GM06990 (cell line): ENCODE measurements around the gene RIPK4.

ENCODE experiments used
- DNase-seq: peaks from one replicate; pipeline ENCODE4 v3.0.0-alpha.2; 2011; ENCODE audit not compliant: insufficient read length; ENCODE audit errors: extremely low read depth
- H3K27me3 ChIP-seq: replicated peaks from 2 replicates; pipeline ENCODE4 v1.6.0; 2011; ENCODE audit warnings: low read length; ENCODE audit not compliant: control insufficient read depth, insufficient read depth
- H3K36me3 ChIP-seq: 2 replicates; pipeline ENCODE4 v1.5.1; 2011; ENCODE audit warnings: low read length; ENCODE audit not compliant: control insufficient read depth, insufficient read depth
- H3K4me3 ChIP-seq: replicated peaks from 2 replicates; pipeline ENCODE4 v1.5.1; 2011; ENCODE audit warnings: low read depth, mild to moderate bottlenecking, control low read depth, low read length
- CTCF ChIP-seq: IDR thresholded peaks from 2 replicates; pipeline ENCODE4 v1.5.1; 2011; ENCODE audit warnings: low read length, control low read depth, mild to moderate bottlenecking, inconsistent platforms; ENCODE audit not compliant: insufficient read depth, poor library complexity, severe bottlenecking

The RIPK4 gene

GRCh38 chr21:41776778-41777177 lies 9.9 kb upstream of the RIPK4 start:
- Histone ChIP-seq H3K27me3 (no peaks in the 10 kb centered on the region; the same call in none of the 2 replicates), H3K36me3 (no peaks in the 10 kb centered on the region), H3K4me3 (no peak overlapping the region)
- no peak for TF ChIP-seq CTCF
- no peak for DNase-seq

DNA sequence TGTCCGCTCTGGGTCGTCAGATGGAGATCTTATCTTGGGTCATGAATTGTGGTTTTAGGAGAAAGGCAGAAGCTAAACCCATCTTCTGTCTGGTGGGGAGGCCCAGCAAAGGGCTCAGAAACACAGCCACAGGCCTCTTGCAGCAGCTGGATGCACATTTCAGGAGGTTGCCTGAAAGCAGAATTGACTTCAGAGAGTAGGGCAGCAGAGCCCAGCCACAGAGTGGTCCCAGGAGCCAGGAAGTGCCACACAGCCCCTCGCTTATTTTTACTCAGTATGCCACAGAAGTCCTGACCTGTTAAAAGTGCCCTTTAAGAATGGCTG lies 8.3 kb upstream of the RIPK4 start:
- Histone ChIP-seq H3K4me3 (no peak overlapping the region), H3K36me3 (no peaks in the 10 kb centered on the region)
- TF ChIP-seq CTCF = no peak

DNA sequence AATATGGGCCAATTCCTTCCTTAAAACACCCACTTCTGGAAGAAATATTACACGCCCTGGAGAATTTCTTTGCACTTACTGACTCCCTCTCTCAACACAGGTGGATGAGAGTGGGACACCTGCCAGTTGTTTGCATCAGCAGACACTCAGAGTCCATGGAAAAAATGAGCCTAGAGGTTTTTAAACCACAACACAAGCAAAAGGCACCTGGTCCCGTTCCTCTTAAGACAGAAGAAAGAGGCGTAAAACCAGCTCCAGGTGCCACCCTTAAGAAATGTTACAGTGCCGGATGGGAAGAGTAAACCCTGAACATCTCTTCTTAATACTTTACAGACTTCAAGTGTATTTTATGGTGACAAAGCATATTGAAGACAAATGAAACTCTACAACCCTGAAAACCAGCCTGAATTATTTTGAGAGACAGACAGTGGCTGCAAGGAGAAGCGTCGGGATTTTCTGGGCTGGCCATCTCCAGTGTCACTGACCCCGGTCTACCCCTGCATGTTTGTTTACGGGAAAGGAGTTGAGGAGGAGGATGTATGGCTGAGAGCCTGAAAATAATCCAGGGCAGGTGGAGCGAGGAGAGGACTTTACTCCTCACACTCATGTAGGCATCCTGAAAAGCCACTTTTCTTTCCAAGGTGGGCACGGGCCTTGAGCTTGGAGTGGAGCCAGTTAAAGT lies 7.8 kb upstream of the RIPK4 start:
- DNase-seq = no peak
- no peaks in the 10 kb centered on the region; the same call in none of the 2 replicates for H3K27me3 ChIP-seq

More for the DNA sequence above, 8.3 kb upstream of the RIPK4 start:
- DNase-seq = no peak
- H3K27me3 ChIP-seq = no peaks in the 10 kb centered on the region; the same call in none of the 2 replicates

GRCh38 chr21:41772351-41773080 lies 5.7 kb upstream of the RIPK4 start:
- DNase-seq = no peak
- peaks cover 2% of the 10 kb centered on the region for H3K27me3 ChIP-seq
- no peak overlapping the region for H3K4me3 ChIP-seq
- no peak for TF ChIP-seq CTCF
- H3K36me3 ChIP-seq = no peaks in the 10 kb centered on the region

More for the DNA sequence above, 7.8 kb upstream of the RIPK4 start:
- TF ChIP-seq CTCF = no peak
- no peaks in the 10 kb centered on the region for H3K36me3 ChIP-seq
- H3K4me3 ChIP-seq = no peak overlapping the region

DNA sequence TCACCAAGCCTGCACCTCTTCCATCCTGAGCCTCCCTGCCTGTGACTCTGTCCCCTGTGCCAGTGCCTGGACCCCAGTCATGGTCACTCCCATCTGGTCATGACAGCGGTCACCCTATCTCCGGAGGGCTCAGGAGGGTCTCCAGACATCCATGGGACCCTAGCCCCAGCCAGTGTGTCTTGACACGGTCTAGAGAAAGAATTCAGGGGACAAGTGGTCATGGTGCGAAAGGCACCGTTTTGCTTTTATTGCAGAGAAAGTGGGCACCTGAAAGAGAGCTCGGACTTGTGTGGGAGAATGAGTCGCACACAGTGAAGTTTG lies 4.7 kb upstream of the RIPK4 start:
- Histone ChIP-seq H3K4me3 (no peak overlapping the region), H3K27me3 (peaks cover 2% of the 10 kb centered on the region), H3K36me3 (no peaks in the 10 kb centered on the region)
- DNase-seq = no peak
- TF ChIP-seq CTCF = no peak
